Measurements from ENCODE around the gene EDN2. TPM values are rescaled to one million over a fixed set of nuclear protein-coding genes. Genes with fewer than 3 reads are reported as not detected.

The EDN2 gene
- total RNA-seq, 1 donor from 2014 or later, result not detected

GRCh38 chr1:41449326-41449921, 35.1 kb downstream of the EDN2 start:
- DNase-seq (ENCODE audit: low read depth), result no peak
- no peaks in the 10 kb centered on the region for H3K36me3 ChIP-seq (ENCODE audit: control insufficient read depth, insufficient read depth, low read length)
- no peaks in the 10 kb centered on the region for H3K27me3 ChIP-seq (ENCODE audit: control insufficient read depth, insufficient read depth, low read length)
- H3K4me3 ChIP-seq (ENCODE audit: low read depth, low read length), result no peak overlapping the region
- TF ChIP-seq, protein P1, sequence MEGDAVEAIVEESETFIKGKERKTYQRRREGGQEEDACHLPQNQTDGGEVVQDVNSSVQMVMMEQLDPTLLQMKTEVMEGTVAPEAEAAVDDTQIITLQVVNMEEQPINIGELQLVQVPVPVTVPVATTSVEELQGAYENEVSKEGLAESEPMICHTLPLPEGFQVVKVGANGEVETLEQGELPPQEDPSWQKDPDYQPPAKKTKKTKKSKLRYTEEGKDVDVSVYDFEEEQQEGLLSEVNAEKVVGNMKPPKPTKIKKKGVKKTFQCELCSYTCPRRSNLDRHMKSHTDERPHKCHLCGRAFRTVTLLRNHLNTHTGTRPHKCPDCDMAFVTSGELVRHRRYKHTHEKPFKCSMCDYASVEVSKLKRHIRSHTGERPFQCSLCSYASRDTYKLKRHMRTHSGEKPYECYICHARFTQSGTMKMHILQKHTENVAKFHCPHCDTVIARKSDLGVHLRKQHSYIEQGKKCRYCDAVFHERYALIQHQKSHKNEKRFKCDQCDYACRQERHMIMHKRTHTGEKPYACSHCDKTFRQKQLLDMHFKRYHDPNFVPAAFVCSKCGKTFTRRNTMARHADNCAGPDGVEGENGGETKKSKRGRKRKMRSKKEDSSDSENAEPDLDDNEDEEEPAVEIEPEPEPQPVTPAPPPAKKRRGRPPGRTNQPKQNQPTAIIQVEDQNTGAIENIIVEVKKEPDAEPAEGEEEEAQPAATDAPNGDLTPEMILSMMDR (IDR thresholded peaks at IDR 0.05; ENCODE audit: insufficient read depth, low read length, poor library complexity, severe bottlenecking), result no peak

- H3K27me3 ChIP-seq (ENCODE audit: control insufficient read depth, insufficient read depth, low read length), result no peaks in the 10 kb centered on the region
- no peak for DNase-seq (ENCODE audit: low read depth)
- TF ChIP-seq, protein P1 (IDR thresholded peaks at IDR 0.05; ENCODE audit: insufficient read depth, low read length, poor library complexity, severe bottlenecking), result no peak
- no peak overlapping the region for H3K4me3 ChIP-seq (ENCODE audit: low read depth, low read length)
- no peaks in the 10 kb centered on the region for H3K36me3 ChIP-seq (ENCODE audit: control insufficient read depth, insufficient read depth, low read length)
These were observed 35.7 kb downstream of the EDN2 start for GRCh38 chr1:41448821-41449220.

DNA sequence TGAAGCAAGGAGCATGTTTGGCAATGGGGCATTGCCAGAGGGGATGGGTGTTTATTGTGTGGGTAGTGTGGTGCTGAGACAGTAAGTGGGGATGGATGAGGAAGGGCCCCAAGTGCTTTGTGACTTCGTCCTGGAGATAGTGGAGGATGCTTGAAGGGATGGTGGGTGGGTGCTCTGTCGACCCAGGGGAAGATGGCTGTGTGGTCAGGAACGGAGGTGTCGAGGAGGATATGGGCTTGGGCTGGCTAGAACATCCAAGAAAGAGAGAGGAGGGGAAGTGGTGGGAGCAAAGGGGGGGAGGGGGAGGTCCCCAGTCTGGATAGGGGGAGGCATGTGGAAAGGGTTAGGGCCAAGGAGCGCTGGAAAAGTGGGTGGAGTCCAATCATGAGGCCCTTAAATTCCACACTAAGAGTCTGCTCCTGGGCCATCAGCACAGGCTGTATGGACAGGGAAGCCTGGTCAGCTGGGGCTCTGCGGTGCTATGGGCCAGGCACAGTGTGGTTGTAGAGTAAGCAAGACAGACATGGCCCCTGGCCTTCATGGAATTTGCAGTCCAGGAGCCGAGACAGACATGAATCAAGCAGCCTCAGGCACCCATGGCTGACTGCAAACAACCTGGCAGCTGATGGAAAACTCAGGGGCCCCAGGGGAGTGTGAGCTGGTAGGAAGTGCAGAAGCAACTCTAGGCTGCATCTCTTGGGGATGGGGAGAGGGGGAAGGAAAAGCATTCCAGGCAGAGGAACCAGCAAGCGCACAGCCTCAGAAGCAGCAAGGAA, 36.3 kb downstream of the EDN2 start:
- H3K4me3 ChIP-seq (ENCODE audit: low read depth, low read length), result no peak overlapping the region
- TF ChIP-seq, protein P1 (IDR thresholded peaks at IDR 0.05; ENCODE audit: insufficient read depth, low read length, poor library complexity, severe bottlenecking), result no peak
- no peak for DNase-seq (ENCODE audit: low read depth)

GRCh38 chr1:41446851-41447610, 37.5 kb downstream of the EDN2 start:
- TF ChIP-seq, protein P1 (IDR thresholded peaks at IDR 0.05; ENCODE audit: insufficient read depth, low read length, poor library complexity, severe bottlenecking), result no peak
- no peak for DNase-seq (ENCODE audit: low read depth)
- H3K4me3 ChIP-seq (ENCODE audit: low read depth, low read length), result no peak overlapping the region
- no peaks in the 10 kb centered on the region for H3K36me3 ChIP-seq (ENCODE audit: control insufficient read depth, insufficient read depth, low read length)
- H3K27me3 ChIP-seq (ENCODE audit: control insufficient read depth, insufficient read depth, low read length), result no peaks in the 10 kb centered on the region

More for the DNA sequence above, 36.3 kb downstream of the EDN2 start:
- Histone ChIP-seq H3K27me3 (ENCODE audit: control insufficient read depth, insufficient read depth, low read length) (no peaks in the 10 kb centered on the region), H3K36me3 (ENCODE audit: control insufficient read depth, insufficient read depth, low read length) (no peaks in the 10 kb centered on the region)

DNA sequence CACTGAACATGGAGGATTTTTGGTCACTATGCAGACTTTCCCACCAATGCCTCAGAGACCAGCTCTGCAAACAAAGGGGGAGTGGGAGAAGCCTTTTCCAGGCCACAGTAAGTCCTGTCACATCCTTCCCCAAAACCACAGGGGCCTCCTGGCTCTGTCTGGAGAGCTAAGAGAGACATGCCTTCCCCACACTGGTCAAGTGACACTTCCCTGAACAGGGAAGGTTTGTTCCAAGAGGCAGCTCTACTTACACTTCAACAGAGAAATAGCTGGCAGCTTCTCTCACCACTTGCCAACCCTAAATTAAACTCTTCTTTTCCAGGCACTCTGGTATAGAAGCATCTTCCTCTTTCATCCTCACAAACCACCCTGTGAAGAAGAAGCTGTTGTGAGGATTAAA, 39.7 kb downstream of the EDN2 start:
- DNase-seq (ENCODE audit: low read depth), result no peak
- no peaks in the 10 kb centered on the region for H3K36me3 ChIP-seq (ENCODE audit: control insufficient read depth, insufficient read depth, low read length)
- H3K4me3 ChIP-seq (ENCODE audit: low read depth, low read length), result no peak overlapping the region
- TF ChIP-seq, protein P1 (IDR thresholded peaks at IDR 0.05; ENCODE audit: insufficient read depth, low read length, poor library complexity, severe bottlenecking), result no peak
- no peaks in the 10 kb centered on the region for H3K27me3 ChIP-seq (ENCODE audit: control insufficient read depth, insufficient read depth, low read length)

All from kidney epithelial cell (primary cell).